K562 (cell line): Measurements from ENCODE around the gene LRP10. TPM values are rescaled to one million over a fixed set of nuclear protein-coding genes. Genes with fewer than 3 reads are reported as not detected.

ENCODE experiments used
- BRCA1 ChIP-seq, 2 experiments: fragments of 450-650 bp in 1 of 2; sonication (generic) in 1 of 2; formaldehyde crosslinking in 1 of 2; IDR thresholded peaks; 2 replicates each; pipeline versions ENCODE4 v1.5.0 to v1.6.1; 2017 to 2020; ENCODE audit warnings: mild to moderate bottlenecking in 1 of 2, missing genetic modification reagents in 1 of 2
- CHD1 ChIP-seq: fragments of 200-600 bp; sonication (generic); IDR thresholded peaks from one replicate; pipeline ENCODE4 v1.6.1; 2012; ENCODE audit warnings: mild to moderate bottlenecking, moderate library complexity, low read length, inconsistent platforms
- EZH2 ChIP-seq: IDR thresholded peaks from 2 replicates; pipeline ENCODE4 v1.6.1; 2012; ENCODE audit warnings: low read depth, mild to moderate bottlenecking, inconsistent platforms, low read length, borderline replicate concordance
- FOXK1 ChIP-seq: sonication (generic); formaldehyde crosslinking; IDR thresholded peaks from 2 replicates; pipeline ENCODE4 v1.8.0; 2022; ENCODE audit warnings: missing genetic modification reagents, mild to moderate bottlenecking, borderline replicate concordance
- IFI16 ChIP-seq: fragments of 250-450 bp; sonication (Bioruptor Pico); IDR thresholded peaks from 2 replicates; pipeline ENCODE4 v2.1.2; 2022; ENCODE audit warnings: mild to moderate bottlenecking, inconsistent platforms
- MAFG ChIP-seq: fragments of 450-650 bp; conservative IDR thresholded peaks from 2 replicates; pipeline ENCODE4 v1.6.1; 2016; ENCODE audit warnings: missing genetic modification characterization, missing compliant biosample characterization
- NFE2L1 ChIP-seq: fragments of 450-650 bp; IDR thresholded peaks from 2 replicates; pipeline ENCODE4 v1.6.1; 2016; ENCODE audit warnings: missing genetic modification characterization, low read depth, mild to moderate bottlenecking, missing compliant biosample characterization, moderate library complexity, borderline replicate concordance
- ZNF316 ChIP-seq: fragments of 450-650 bp; IDR thresholded peaks from 2 replicates; pipeline ENCODE4 v1.6.1; 2016
- ZNF318 ChIP-seq, 2 experiments: fragments of 450-650 bp; IDR thresholded peaks; 2 replicates each; pipeline ENCODE4 v1.6.1; 2016; ENCODE audit warnings: mild to moderate bottlenecking in 2 of 2, borderline replicate concordance in 1 of 2, low read depth in 1 of 2, moderate library complexity in 1 of 2
- polyA plus RNA-seq, 8 experiments: library from polyadenylated mRNA; depleted of rRNA in 4 of 8; stranded (reverse) in 5 of 8; unstranded in 3 of 8; fragments of >200 nt; fragmentation: Nextera tagmentation in 2 of 8; fragmentation: Illumina TruSeq in 1 of 8; extraction: Ambion mirVana in 2 of 8; extraction: Trizol in 1 of 8; gene quantifications; 2 replicates each; pipeline versions ENCODE4 v1.2.1 to v1.2.3, GENCODE V29; 2011 to 2014; ENCODE audit warnings: inconsistent platforms in 1 of 8, missing spikeins in 1 of 8
- total RNA-seq, 7 experiments: library from RNA; depleted of rRNA in 6 of 7; stranded (reverse); fragments of >200 nt in 6 of 7; fragmentation: Illumina TruSeq in 2 of 7; extraction: Trizol in 2 of 7; gene quantifications; 2 replicates each; pipeline versions ENCODE4 v1.2.1 to v1.2.3, GENCODE V29; 2011 to 2021; ENCODE audit warnings: low replicate concordance in 1 of 7

LRP10 gene
- total and polyA plus RNA-seq, 9 of the 15 experiments (the other 6 are each of a cell fraction or from before 2014, with no cell fraction given) = 1.3 to 45.5 (median 10.9) TPM

- TF ChIP-seq ZNF318 (IDR thresholded peaks at IDR 0.05; ENCODE audit: borderline replicate concordance in 1 of 2, low read depth in 1 of 2) (0 out of 4 replicates have a peak, but pooled peaks of 1 of the 2 experiments have one; percentile 27), EZH2 (no peak), IFI16 (CRISPR knock-in tag) (no peak), FOXK1 (CRISPR knock-in tag) (no peak), MAFG (tag) (no peak), ZNF316 (peak; percentile 53), NFE2L1 (no peak), CHD1 (peak; percentile 38), BRCA1 (IDR thresholded peaks at IDR 0.05) (no peak), BRCA1 (CRISPR knock-in tag; IDR thresholded peaks at IDR 0.05) (no peak)
These were observed 41.7 kb upstream of the LRP10 start, which contains the start of gene MRPL52 (continued) for GRCh38 chr14:22829661-22830442.
